HG02571 (cell line): ENCODE measurements around the gene TMEM108.

Source experiments
- ATAC-seq: cut with Tn5 transposase; IDR thresholded peaks from one replicate; pipeline ENCODE4 v1.9.1; 2021; ENCODE audit warnings: mild to moderate bottlenecking, moderate library complexity; ENCODE audit not compliant: unreplicated experiment

TMEM108 gene

GRCh38 chr3:133209871-133210550 is 171.8 kb downstream of the TMEM108 start:
- no peak for ATAC-seq

- no peak for ATAC-seq
These were observed 172.5 kb downstream of the TMEM108 start for GRCh38 chr3:133210656-133211055.

GRCh38 chr3:133211449-133211848 is 173.3 kb downstream of the TMEM108 start:
- peak; percentile 82 for ATAC-seq

GRCh38 chr3:133211856-133212255 is 173.7 kb downstream of the TMEM108 start:
- ATAC-seq: no peak

- ATAC-seq: no peak
These were observed 175.7 kb downstream of the TMEM108 start for GRCh38 chr3:133213937-133214336.

- ATAC-seq: no peak
These were observed 189.6 kb downstream of the TMEM108 start for GRCh38 chr3:133227813-133228212.

GRCh38 chr3:133230195-133230594 is 192.0 kb downstream of the TMEM108 start:
- ATAC-seq: no peak

GRCh38 chr3:133236901-133237300 is 198.7 kb downstream of the TMEM108 start:
- ATAC-seq: no peak

- no peak for ATAC-seq
These were observed 199.2 kb downstream of the TMEM108 start for GRCh38 chr3:133237380-133237779.

GRCh38 chr3:133238015-133238414 is 199.8 kb downstream of the TMEM108 start:
- no peak for ATAC-seq

GRCh38 chr3:133246119-133246518 is 207.9 kb downstream of the TMEM108 start:
- ATAC-seq: no peak

- ATAC-seq: no peak
These were observed 208.6 kb downstream of the TMEM108 start for GRCh38 chr3:133246773-133247172.

GRCh38 chr3:133248389-133248788 is 210.2 kb downstream of the TMEM108 start:
- no peak for ATAC-seq

GRCh38 chr3:133249490-133249889 is 211.3 kb downstream of the TMEM108 start:
- ATAC-seq: no peak

GRCh38 chr3:133254151-133254550 is 216.0 kb downstream of the TMEM108 start:
- no peak for ATAC-seq

- no peak for ATAC-seq
These were observed 216.5 kb downstream of the TMEM108 start for GRCh38 chr3:133254716-133255115.

GRCh38 chr3:133256787-133257483 is 218.7 kb downstream of the TMEM108 start:
- ATAC-seq: peak; percentile 74

GRCh38 chr3:133258358-133258757 is 220.2 kb downstream of the TMEM108 start:
- ATAC-seq: no peak

GRCh38 chr3:133259767-133260166 is 221.6 kb downstream of the TMEM108 start:
- no peak for ATAC-seq

GRCh38 chr3:133262333-133262732 is 224.1 kb downstream of the TMEM108 start:
- ATAC-seq: no peak

- ATAC-seq: no peak
These were observed 226.7 kb downstream of the TMEM108 start for GRCh38 chr3:133264920-133265319.

- ATAC-seq: no peak
These were observed 230.5 kb downstream of the TMEM108 start for GRCh38 chr3:133268726-133269134.
